ENCODE results near the gene TLCD5.

- no peak for TF ChIP-seq YY1 (IDR thresholded peaks at IDR 0.05; ENCODE audit: insufficient read depth, insufficient read length)
- no peak for TF ChIP-seq SUZ12 (IDR thresholded peaks at IDR 0.05; ENCODE audit: extremely low read depth, insufficient read depth, insufficient read length)
Measured at GRCh38 chr11:120343429-120343828, 18.3 kb downstream of the TLCD5 start.

Measured in NT2/D1 (cell line).